Omental fat pad (tissue), 4 donors: ENCODE data around the gene BEST4. TPM values are rescaled to one million over a fixed set of nuclear protein-coding genes. Genes with fewer than 3 reads are reported as not detected.

Experiments used
- ATAC-seq: fragments of 150-250 bp; one replicate; pipeline ENCODE4 v1.9.1; 2016; ENCODE audit warnings: mild to moderate bottlenecking, moderate library complexity; ENCODE audit not compliant: low FRiP score
- DNase-seq: peaks from one replicate; pipeline ENCODE4 v3.0.0-alpha.2; 2019; ENCODE audit warnings: low spot score
- CTCF ChIP-seq, 3 donors: fragments of 450-650 bp; IDR thresholded peaks; one replicate each; pipeline ENCODE4 v1.5.1; 2016 to 2017; ENCODE audit warnings: antibody characterized with exemption in 3 of 3, mild to moderate bottlenecking in 3 of 3, moderate library complexity in 2 of 3
- total RNA-seq, 4 donors: library from RNA; depleted of rRNA; stranded (reverse); fragments of >200 nt; gene quantifications; one replicate each; pipeline ENCODE4 v1.1.0, GENCODE V29; 2016

BEST4 gene
- total RNA-seq, 4 donors from 2014 or later: 0.24 TPM; not detected in 3

GRCh38 chr1:44786138-44786840, 1.7 kb downstream of the BEST4 start:
- peak in 2 of 3 donors; percentile 98 to 100 for TF ChIP-seq CTCF (IDR thresholded peaks at IDR 0.05)
- DNase-seq: no peak

GRCh38 chr1:44785501-44786137, 2.4 kb downstream of the BEST4 start:
- no peak for TF ChIP-seq CTCF (IDR thresholded peaks at IDR 0.05)
- ATAC-seq: no peak
- no peak for DNase-seq

More at GRCh38 chr1:44786138-44786840, 1.7 kb downstream of the BEST4 start:
- ATAC-seq: peak; percentile 79

GRCh38 chr1:44785029-44785380, 3.0 kb downstream of the BEST4 start:
- DNase-seq: no peak
- ATAC-seq: no peak
- TF ChIP-seq CTCF (IDR thresholded peaks at IDR 0.05): no peak

GRCh38 chr1:44784094-44785028, 3.6 kb downstream of the BEST4 start:
- DNase-seq (no peak), ATAC-seq (no peak)
- no peak for TF ChIP-seq CTCF (IDR thresholded peaks at IDR 0.05)

GRCh38 chr1:44783697-44784093, 4.3 kb downstream of the BEST4 start:
- TF ChIP-seq CTCF (IDR thresholded peaks at IDR 0.05): no peak
- DNase-seq (no peak), ATAC-seq (no peak)

GRCh38 chr1:44780583-44781121, 7.3 kb downstream of the BEST4 start:
- no peak for TF ChIP-seq CTCF (IDR thresholded peaks at IDR 0.05)
- DNase-seq (no peak), ATAC-seq (no peak)
